ENCODE results near the gene CD300LG.

DNA sequence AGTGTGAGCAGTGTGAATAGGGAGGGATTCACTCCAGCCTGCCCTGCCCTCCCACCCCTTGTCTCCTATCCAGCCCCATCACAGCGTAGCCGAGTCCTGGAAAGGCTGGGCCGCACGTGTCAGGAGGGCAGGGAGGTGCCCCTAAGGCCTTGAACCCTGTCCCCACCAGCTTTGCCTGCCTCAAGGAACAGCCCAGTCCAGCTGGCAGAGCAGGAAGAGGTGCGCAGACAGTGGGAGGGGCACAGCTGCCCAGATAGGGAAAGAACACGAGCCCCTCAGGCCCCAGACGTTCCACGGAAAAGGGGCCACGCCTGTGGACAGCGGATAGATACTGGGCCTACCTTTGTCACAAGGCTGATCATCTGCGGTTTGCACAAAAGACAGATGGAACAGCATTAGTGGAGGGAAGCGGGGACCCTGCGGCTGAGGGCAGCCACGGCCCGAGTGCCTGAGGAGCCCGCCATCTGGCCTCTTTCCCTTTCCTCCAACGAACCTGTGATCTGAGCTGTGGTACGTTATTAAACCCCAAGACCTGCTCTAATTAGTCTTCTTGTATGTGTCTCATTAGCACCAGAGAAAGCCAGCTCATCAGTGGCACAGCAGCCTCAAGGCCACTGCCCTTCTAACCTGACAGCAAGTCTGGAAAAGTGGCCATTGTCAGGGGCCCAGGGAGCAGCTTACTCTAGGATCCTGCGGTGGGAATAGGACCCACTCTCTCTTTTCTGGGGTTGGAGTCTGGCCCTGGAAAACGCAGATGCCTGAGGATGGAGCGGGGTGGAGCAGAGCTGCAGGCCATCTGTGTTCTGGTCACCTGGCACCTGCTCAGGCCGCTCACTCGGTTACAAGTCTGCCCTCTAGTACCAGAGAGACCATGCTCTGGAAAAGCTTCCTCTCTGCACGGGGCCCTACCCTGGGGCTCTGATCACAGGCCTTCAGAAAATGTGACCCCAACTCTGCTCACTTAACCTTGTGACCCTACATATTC lies 30.3 kb upstream of the CD300LG start:
- TF ChIP-seq, protein P1, sequence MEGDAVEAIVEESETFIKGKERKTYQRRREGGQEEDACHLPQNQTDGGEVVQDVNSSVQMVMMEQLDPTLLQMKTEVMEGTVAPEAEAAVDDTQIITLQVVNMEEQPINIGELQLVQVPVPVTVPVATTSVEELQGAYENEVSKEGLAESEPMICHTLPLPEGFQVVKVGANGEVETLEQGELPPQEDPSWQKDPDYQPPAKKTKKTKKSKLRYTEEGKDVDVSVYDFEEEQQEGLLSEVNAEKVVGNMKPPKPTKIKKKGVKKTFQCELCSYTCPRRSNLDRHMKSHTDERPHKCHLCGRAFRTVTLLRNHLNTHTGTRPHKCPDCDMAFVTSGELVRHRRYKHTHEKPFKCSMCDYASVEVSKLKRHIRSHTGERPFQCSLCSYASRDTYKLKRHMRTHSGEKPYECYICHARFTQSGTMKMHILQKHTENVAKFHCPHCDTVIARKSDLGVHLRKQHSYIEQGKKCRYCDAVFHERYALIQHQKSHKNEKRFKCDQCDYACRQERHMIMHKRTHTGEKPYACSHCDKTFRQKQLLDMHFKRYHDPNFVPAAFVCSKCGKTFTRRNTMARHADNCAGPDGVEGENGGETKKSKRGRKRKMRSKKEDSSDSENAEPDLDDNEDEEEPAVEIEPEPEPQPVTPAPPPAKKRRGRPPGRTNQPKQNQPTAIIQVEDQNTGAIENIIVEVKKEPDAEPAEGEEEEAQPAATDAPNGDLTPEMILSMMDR (IDR thresholded peaks at IDR 0.05) = no peak
- no peak for TF ChIP-seq POLR2A (IDR thresholded peaks at IDR 0.05)

All from body of pancreas (tissue), 4 donors.